Endothelial cell of umbilical vein (primary cell): ENCODE data around the gene LGI4. TPM values are rescaled to one million over a fixed set of nuclear protein-coding genes. Genes with fewer than 3 reads are reported as not detected.

Experiments used
- BruUV-seq: library from RNA; stranded (reverse); fragments of 400-500 nt; replicated peaks from 2 replicates; lab custom pipeline; 2021; lab: Mats Ljungman, UMichigan
- CTCF ChIA-PET: fragments of 300-600, 350-600 bp; sonication (Branson Sonifier 250); formaldehyde crosslinking; loops from one replicate; lab custom pipeline; 2021; ENCODE audit warnings: antibody characterized with exemption, inconsistent platforms; lab: Charles Lee
- POLR2A ChIA-PET: fragments of 300-600, 350-600 bp; sonication (Branson Sonifier 250); formaldehyde crosslinking; loops from one replicate; lab custom pipeline; 2021; ENCODE audit warnings: antibody characterized with exemption, inconsistent platforms; lab: Charles Lee
- DNase-seq: peaks from one replicate; pipeline ENCODE4 v3.0.0-alpha.2; 2011; ENCODE audit warnings: low read depth, low spot score
- FAIRE-seq: peaks from 2 replicates; lab custom pipeline; 2011; peaks lifted over from hg19 to GRCh38; lab: Jason Lieb, UNC
- H2AFZ ChIP-seq: 2 replicates; pipeline ENCODE4 v1.6.0; 2012; ENCODE audit warnings: low read depth, low read length, control low read depth, inconsistent platforms
- H3K27ac ChIP-seq: 2 replicates; pipeline ENCODE4 v1.5.1; 2011; ENCODE audit warnings: low read depth, mild to moderate bottlenecking, control low read depth, low read length, moderate library complexity; ENCODE audit not compliant: insufficient read depth
- H3K27me3 ChIP-seq, 2 experiments: 2 replicates each; pipeline versions ENCODE4 v1.6.0 to v1.6.1; 2011; ENCODE audit warnings: low read length in 2 of 2, mixed read lengths in 1 of 2; ENCODE audit not compliant: control insufficient read depth in 2 of 2, insufficient read depth in 2 of 2
- H3K36me3 ChIP-seq, 2 experiments: 2 replicates in 1 of 2; 3 replicates in 1 of 2; pipeline ENCODE4 v1.5.1; 2011; ENCODE audit warnings: low read length in 2 of 2, mild to moderate bottlenecking in 1 of 2, moderate library complexity in 1 of 2; ENCODE audit not compliant: control insufficient read depth in 2 of 2, insufficient read depth in 2 of 2; ENCODE audit errors: extremely low read depth in 1 of 2
- H3K4me1 ChIP-seq: 3 replicates; pipeline ENCODE4 v1.5.1; 2011; ENCODE audit warnings: mild to moderate bottlenecking, low read length; ENCODE audit not compliant: control insufficient read depth, insufficient read depth; ENCODE audit errors: extremely low read depth
- H3K4me2 ChIP-seq: 2 replicates; pipeline ENCODE4 v1.6.1; 2011; ENCODE audit warnings: low read length, control low read depth, mixed read lengths; ENCODE audit not compliant: insufficient read depth
- H3K4me3 ChIP-seq, 3 experiments: fragments of 200-600 bp in 1 of 3; sonication (generic), shearing (Covaris generic) in 1 of 3; replicated peaks in 1 of 3; 2 replicates each; pipeline ENCODE4 v1.5.1; 2011 to 2016; ENCODE audit warnings: control low read depth in 3 of 3, low read length in 3 of 3, mild to moderate bottlenecking in 2 of 3, inconsistent platforms in 1 of 3, low read depth in 1 of 3, moderate library complexity in 1 of 3; ENCODE audit not compliant: insufficient read depth in 1 of 3
- H3K79me2 ChIP-seq: 2 replicates; pipeline ENCODE4 v1.6.0; 2012; ENCODE audit warnings: low read length, inconsistent platforms; ENCODE audit not compliant: control insufficient read depth, insufficient read depth
- H3K9ac ChIP-seq: replicated peaks from 2 replicates; pipeline ENCODE3; 2011; ENCODE audit warnings: low read length, control low read depth; ENCODE audit not compliant: insufficient read depth; ENCODE audit errors: extremely low read depth
- H3K9me1 ChIP-seq: replicated peaks from 3 replicates; pipeline ENCODE4 v1.6.0; 2011; ENCODE audit warnings: mild to moderate bottlenecking, low read length; ENCODE audit not compliant: control insufficient read depth, insufficient read depth; ENCODE audit errors: extremely low read depth
- H3K9me3 ChIP-seq: replicated peaks from 2 replicates; pipeline ENCODE4 v1.5.1; 2012; ENCODE audit warnings: low read length, inconsistent platforms; ENCODE audit not compliant: control insufficient read depth, insufficient read depth
- H4K20me1 ChIP-seq: replicated peaks from 2 replicates; pipeline ENCODE3; 2011; ENCODE audit warnings: mild to moderate bottlenecking, low read length; ENCODE audit not compliant: control insufficient read depth, insufficient read depth; ENCODE audit errors: extremely low read depth
- CTCF ChIP-seq, 2 donors: IDR thresholded peaks; 1 replicate in 1 of 2; 2 replicates in 1 of 2; pipeline ENCODE4 v1.5.1; 2011; ENCODE audit warnings: low read length in 2 of 2, mild to moderate bottlenecking in 2 of 2, moderate library complexity in 2 of 2, control low read depth in 1 of 2, inconsistent platforms in 1 of 2, low read depth in 1 of 2; ENCODE audit not compliant: insufficient read depth in 1 of 2; ENCODE audit errors: extremely low read depth in 1 of 2
- EZH2 ChIP-seq: IDR thresholded peaks from 2 replicates; pipeline ENCODE4 v1.6.1; 2012; ENCODE audit warnings: borderline replicate concordance, low read depth, mild to moderate bottlenecking, moderate library complexity, low read length, inconsistent platforms; ENCODE audit not compliant: severe bottlenecking
- FOS ChIP-seq: IDR thresholded peaks from 2 replicates; pipeline ENCODE4 v1.6.1; 2011; ENCODE audit warnings: mild to moderate bottlenecking, low read length, moderate library complexity, borderline replicate concordance; ENCODE audit not compliant: insufficient read depth
- GATA2 ChIP-seq: IDR thresholded peaks from 2 replicates; pipeline ENCODE4 v1.7.0; 2011; ENCODE audit warnings: low read depth, mild to moderate bottlenecking, moderate library complexity, mixed read lengths, low read length; ENCODE audit not compliant: insufficient read length, insufficient read depth
- JUN ChIP-seq: IDR thresholded peaks from 2 replicates; pipeline ENCODE4 v1.6.1; 2011; ENCODE audit warnings: borderline replicate concordance, low read depth; ENCODE audit not compliant: insufficient read length, insufficient read depth
- MAX ChIP-seq: IDR thresholded peaks from 2 replicates; pipeline ENCODE4 v1.6.1; 2011; ENCODE audit not compliant: insufficient read depth, insufficient read length
- MYC ChIP-seq: IDR thresholded peaks from one replicate; pipeline ENCODE4 v1.6.1; 2011; ENCODE audit warnings: mild to moderate bottlenecking, low read depth, low read length
- POLR2A ChIP-seq: IDR thresholded peaks from 2 replicates; pipeline ENCODE4 v1.6.1; 2012; ENCODE audit warnings: low read depth, mild to moderate bottlenecking, control low read depth, low read length
- POLR2AphosphoS5 ChIP-seq: IDR thresholded peaks from 2 replicates; pipeline ENCODE4 v1.6.1; 2012; ENCODE audit warnings: low read depth, mild to moderate bottlenecking, control low read depth, low read length, moderate library complexity; ENCODE audit not compliant: insufficient read depth
- dilution Hi-C: fragments of 300-500 bp; cut with MboI; formaldehyde crosslinking; loops from one replicate; pipeline ENCODE4 v1.15.0; 2019; ENCODE audit warnings: low sequenced_read_pairs; ENCODE audit not compliant: extremely low pct_ligation_motif_present
- intact Hi-C: fragments of 100-400 bp; cut with micrococcal nuclease; formaldehyde crosslinking; loops from one replicate; pipeline ENCODE4 v1.10.0; 2022
- polyA plus RNA-seq, 4 experiments: library from polyadenylated mRNA; depleted of rRNA in 3 of 4; stranded (reverse) in 3 of 4; unstranded in 1 of 4; fragments of >200 nt; gene quantifications; 2 replicates each; pipeline versions ENCODE4 v1.2.1 to v1.2.3, GENCODE V29; 2011 to 2012; ENCODE audit warnings: missing spikeins in 1 of 4
- total RNA-seq: library from RNA; stranded (reverse); gene quantifications from 2 replicates; pipeline ENCODE4 v1.2.3, GENCODE V29; 2021

Gene LGI4
- total and polyA plus RNA-seq, 2 donors (not counting 3 experiments of a cell fraction or from before 2014, with no cell fraction given): not detected

GRCh38 chr19:35083691-35084508 is 51.0 kb downstream of the LGI4 start:
- CTCF ChIA-PET: interaction anchor here (2.1 kb wide), 1 partner anchor 39 kb away, joined by 5 read pairs; no protein-coding TSS in a partner anchor
- no peak overlapping the region for H3K27ac ChIP-seq
- POLR2A ChIA-PET: no interaction called here
- no peaks in the 10 kb centered on the region for H3K27me3 ChIP-seq
- intact Hi-C loops (no loop called here), dilution Hi-C loops (no loop called here)
- H3K36me3 ChIP-seq: no peaks in the 10 kb centered on the region
- H3K4me3 ChIP-seq: no peak overlapping the region
- H4K20me1 ChIP-seq: no peaks in the 10 kb centered on the region
- TF ChIP-seq CTCF (IDR thresholded peaks at IDR 0.05; ENCODE audit: extremely low read depth in 1 of 2, insufficient read depth in 1 of 2, low read depth in 1 of 2, low read length in 2 of 2) (no peak), EZH2 (no peak), FOS (no peak), MAX (no peak), POLR2A (no peak), GATA2 (no peak), JUN (no peak), MYC (no peak), POLR2AphosphoS5 (no peak)
- H3K9me3 ChIP-seq: no peaks in the 10 kb centered on the region
- BruUV-seq: no TSS peak
- H2AFZ ChIP-seq: no peak overlapping the region
- no peaks in the 10 kb centered on the region for H3K4me1 ChIP-seq
- no peaks in the 10 kb centered on the region for H3K79me2 ChIP-seq
- H3K4me2 ChIP-seq: no peak overlapping the region
- FAIRE-seq (no peak), DNase-seq (no peak)
- no peaks in the 10 kb centered on the region for H3K9me1 ChIP-seq
- no peak overlapping the region for H3K9ac ChIP-seq
